K562 (cell line): ENCODE results near the gene CEBPZ. TPM values are rescaled to one million over a fixed set of nuclear protein-coding genes. Genes with fewer than 3 reads are reported as not detected.

Experiments
- CEBPZ ChIP-seq: fragments of 150-350 bp; IDR thresholded peaks from 2 replicates; pipeline ENCODE4 v1.6.1; 2014; ENCODE audit warnings: low read depth, mild to moderate bottlenecking, low read length, borderline replicate concordance
- EP300 ChIP-seq: IDR thresholded peaks from 2 replicates; pipeline ENCODE4 v1.6.1; 2012; ENCODE audit warnings: low read length, improper control_type of control experiment
- PBX2 ChIP-seq, 2 experiments: IDR thresholded peaks in 1 of 2; conservative IDR thresholded peaks in 1 of 2; 2 replicates each; pipeline ENCODE4 v1.6.1; 2016; ENCODE audit warnings: low read depth in 2 of 2, mild to moderate bottlenecking in 1 of 2, missing compliant biosample characterization in 1 of 2, missing genetic modification characterization in 1 of 2, moderate library complexity in 1 of 2
- polyA plus RNA-seq, 8 experiments: library from polyadenylated mRNA; depleted of rRNA in 4 of 8; stranded (reverse) in 5 of 8; unstranded in 3 of 8; fragments of >200 nt; fragmentation: Nextera tagmentation in 2 of 8; fragmentation: Illumina TruSeq in 1 of 8; extraction: Ambion mirVana in 2 of 8; extraction: Trizol in 1 of 8; gene quantifications; 2 replicates each; pipeline versions ENCODE4 v1.2.1 to v1.2.3, GENCODE V29; 2011 to 2014; ENCODE audit warnings: inconsistent platforms in 1 of 8, missing spikeins in 1 of 8
- total RNA-seq, 7 experiments: library from RNA; depleted of rRNA in 6 of 7; stranded (reverse); fragments of >200 nt in 6 of 7; fragmentation: Illumina TruSeq in 2 of 7; extraction: Trizol in 2 of 7; gene quantifications; 2 replicates each; pipeline versions ENCODE4 v1.2.1 to v1.2.3, GENCODE V29; 2011 to 2021; ENCODE audit warnings: low replicate concordance in 1 of 7

CEBPZ gene
- total and polyA plus RNA-seq, 9 of the 15 experiments (the other 6 are each of a cell fraction or from before 2014, with no cell fraction given): 49.7 to 160 (median 82.8) TPM

- no peak for TF ChIP-seq PBX2 (CRISPR knock-in tag; IDR thresholded peaks at IDR 0.05; ENCODE audit: low read depth)
- TF ChIP-seq PBX2 (tag; conservative IDR thresholded peaks at IDR 0.05; ENCODE audit: low read depth): peak; percentile 49
- no peak for TF ChIP-seq CEBPZ
- no peak for TF ChIP-seq EP300
Measured at GRCh38 chr2:37156071-37156856, 75.1 kb downstream of the CEBPZ start (continued).
